Spleen (tissue), 7 donors: ENCODE results near the gene XPC.

Source experiments
- POLR2A ChIP-seq, 3 donors: fragments of 450-650 bp; IDR thresholded peaks; one replicate each; pipeline ENCODE4 v1.5.1; 2017; ENCODE audit warnings: antibody characterized with exemption in 3 of 3, mild to moderate bottlenecking in 1 of 3
- TF ChIP-seq, protein P1 (sequence below), 11 experiments: fragments of 200-600 bp in 7 of 11; fragments of 450-650 bp in 4 of 11; sonication (generic) in 4 of 11; IDR thresholded peaks in 8 of 11; conservative IDR thresholded peaks in 3 of 11; 1 replicate in 7 of 11; 2 replicates in 4 of 11; pipeline versions ENCODE4 v1.4.0 to v1.8.0; 2016 to 2021; ENCODE audit warnings: antibody characterized with exemption in 11 of 11, inconsistent platforms in 4 of 11, mild to moderate bottlenecking in 1 of 11
- donor health status: DM: no; HTN: no; CAD: no; lungs with moderate emphysema.
- donor health status: DM: no; HTN: no; CAD: no.
- donor health status: DM: no; HTN: no; CAD: no.

DNA sequence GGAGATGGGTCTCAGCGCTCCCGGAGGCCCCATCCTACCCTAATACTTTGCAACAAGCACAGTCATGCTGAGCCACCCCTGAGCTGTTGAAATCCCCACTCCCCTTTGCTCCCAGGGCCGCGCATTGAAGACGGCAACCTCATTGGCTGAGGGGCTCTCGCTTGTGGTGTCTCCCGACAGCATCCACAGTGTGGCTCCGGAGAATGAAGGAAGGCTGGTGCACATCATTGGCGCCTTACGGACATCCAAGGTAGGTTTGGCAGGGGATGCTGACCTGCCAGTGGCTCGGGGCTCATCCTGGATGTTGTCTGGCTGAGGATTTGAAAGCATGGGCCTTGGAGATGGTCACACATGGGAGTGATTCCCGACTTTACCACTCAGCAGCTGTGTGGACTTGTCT lies 47.7 kb downstream of the XPC start:
- TF ChIP-seq POLR2A (IDR thresholded peaks at IDR 0.05), result no peak
- TF ChIP-seq, protein P1, sequence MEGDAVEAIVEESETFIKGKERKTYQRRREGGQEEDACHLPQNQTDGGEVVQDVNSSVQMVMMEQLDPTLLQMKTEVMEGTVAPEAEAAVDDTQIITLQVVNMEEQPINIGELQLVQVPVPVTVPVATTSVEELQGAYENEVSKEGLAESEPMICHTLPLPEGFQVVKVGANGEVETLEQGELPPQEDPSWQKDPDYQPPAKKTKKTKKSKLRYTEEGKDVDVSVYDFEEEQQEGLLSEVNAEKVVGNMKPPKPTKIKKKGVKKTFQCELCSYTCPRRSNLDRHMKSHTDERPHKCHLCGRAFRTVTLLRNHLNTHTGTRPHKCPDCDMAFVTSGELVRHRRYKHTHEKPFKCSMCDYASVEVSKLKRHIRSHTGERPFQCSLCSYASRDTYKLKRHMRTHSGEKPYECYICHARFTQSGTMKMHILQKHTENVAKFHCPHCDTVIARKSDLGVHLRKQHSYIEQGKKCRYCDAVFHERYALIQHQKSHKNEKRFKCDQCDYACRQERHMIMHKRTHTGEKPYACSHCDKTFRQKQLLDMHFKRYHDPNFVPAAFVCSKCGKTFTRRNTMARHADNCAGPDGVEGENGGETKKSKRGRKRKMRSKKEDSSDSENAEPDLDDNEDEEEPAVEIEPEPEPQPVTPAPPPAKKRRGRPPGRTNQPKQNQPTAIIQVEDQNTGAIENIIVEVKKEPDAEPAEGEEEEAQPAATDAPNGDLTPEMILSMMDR (IDR thresholded peaks at IDR 0.05 in 8 of 11, conservative IDR thresholded peaks at IDR 0.05 in 3 of 11), result no peak
